Measurements from ENCODE around the gene LHX4.

Gene LHX4

DNA sequence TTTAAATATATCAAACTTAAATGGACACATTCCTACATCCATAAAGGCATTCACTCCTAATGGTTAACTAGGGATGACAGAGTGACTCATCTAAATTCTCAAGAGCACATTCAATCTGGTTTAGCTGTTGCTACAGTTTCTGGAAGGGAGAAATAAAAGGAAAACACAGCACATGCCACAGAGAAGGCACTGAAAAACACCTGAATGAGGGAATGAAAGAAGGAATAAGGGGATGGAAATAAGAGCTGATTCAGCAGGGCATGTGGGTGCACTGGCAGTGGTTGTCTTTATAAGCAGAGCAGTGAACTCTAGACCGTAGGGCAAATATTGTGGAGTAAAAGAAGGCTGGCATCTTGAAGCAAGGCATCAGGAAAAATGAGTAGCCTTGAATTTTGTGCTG lies 79.3 kb downstream of the LHX4 start:
- DNase-seq (ENCODE audit: low spot score): no peak

DNA sequence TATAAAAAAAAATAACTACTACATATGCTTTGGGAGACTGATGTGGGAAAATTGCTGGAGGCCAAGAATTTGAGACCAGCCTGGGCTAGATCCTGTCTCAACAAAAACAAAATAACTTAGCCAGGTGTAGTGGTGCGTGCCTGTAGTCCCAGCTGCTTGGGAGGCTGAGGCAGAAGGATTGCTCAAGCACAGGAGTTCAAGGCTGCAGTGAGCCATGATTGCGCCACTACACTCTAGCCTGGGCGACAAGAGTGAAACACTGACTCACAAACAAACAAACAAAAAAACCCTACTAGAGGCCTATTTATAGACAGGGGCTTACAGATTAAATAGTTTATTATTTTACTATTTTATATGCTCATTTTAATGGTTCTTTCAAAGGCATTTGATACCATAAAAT lies 80.0 kb downstream of the LHX4 start:
- no peak for DNase-seq (ENCODE audit: low spot score)

GRCh38 chr1:180311011-180311730 lies 81.1 kb downstream of the LHX4 start:
- DNase-seq (ENCODE audit: low spot score): no peak

DNA sequence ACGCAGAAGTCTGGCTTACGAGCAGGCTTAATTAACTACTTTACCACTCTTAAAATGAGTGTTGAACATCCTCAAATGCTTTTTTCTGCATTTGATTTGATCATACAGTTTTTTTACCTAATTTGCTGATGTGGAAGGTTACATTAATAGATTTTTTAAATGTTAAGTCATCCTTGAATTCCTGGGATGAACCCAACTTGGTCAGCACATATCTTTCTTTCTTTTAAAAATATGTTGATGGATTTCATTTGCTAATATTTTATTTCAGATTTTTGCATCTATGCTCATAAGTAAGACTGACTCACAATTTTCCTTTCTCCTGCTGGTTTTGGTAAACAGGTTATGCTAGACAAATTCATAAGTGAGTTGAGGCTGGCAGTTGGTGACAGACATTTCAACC lies 82.9 kb downstream of the LHX4 start:
- no peak for DNase-seq (ENCODE audit: low spot score)

DNA sequence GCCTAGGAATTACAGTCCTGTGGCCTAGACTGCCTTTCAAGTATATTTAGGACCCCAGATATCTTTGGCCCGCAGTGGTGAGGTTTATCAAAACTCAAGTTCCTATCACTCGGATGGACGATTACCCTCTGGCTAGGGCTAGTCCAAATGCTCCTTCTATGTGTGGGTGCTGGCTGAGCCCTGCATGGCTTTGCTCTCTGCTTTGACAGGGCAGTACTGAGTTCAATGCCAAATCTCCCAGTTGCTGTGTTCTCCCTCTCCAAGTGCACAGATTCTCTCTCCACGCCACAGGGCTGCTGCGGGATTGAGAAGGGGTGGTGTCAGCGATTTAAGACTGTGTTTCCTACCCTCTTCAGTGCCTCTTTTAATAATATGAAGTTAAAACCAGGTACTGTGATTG lies 97.0 kb downstream of the LHX4 start:
- DNase-seq (ENCODE audit: low spot score): no peak
